AML-193 (cell line): Measurements from ENCODE around the gene TMEM62.
"Not testable (repeated sequence)": the region's sequence is repeated elsewhere in the genome, so short reads cannot be mapped to it uniquely, and the experiment has no call there.

Experiments used
- DNase-seq, 2 experiments: peaks; one replicate each; lab custom pipeline; 2025; lab: John Stamatoyannopoulos, UW

The TMEM62 gene

GRCh38 chr15:43121863-43122262 lies 11.5 kb upstream of the TMEM62 start:
- DNase-seq = no peak

GRCh38 chr15:43125100-43125661 lies 8.2 kb upstream of the TMEM62 start:
- DNase-seq = no peak

GRCh38 chr15:43126356-43126755 lies 7.0 kb upstream of the TMEM62 start:
- DNase-seq = no peak

GRCh38 chr15:43127752-43128151 lies 5.6 kb upstream of the TMEM62 start:
- DNase-seq = no peak

GRCh38 chr15:43128174-43128979 lies 5.0 kb upstream of the TMEM62 start:
- not testable (repeated sequence) for DNase-seq

GRCh38 chr15:43128980-43129335 lies 4.4 kb upstream of the TMEM62 start:
- DNase-seq = no peak

GRCh38 chr15:43132830-43133429 lies 456 bp upstream of the TMEM62 start:
- DNase-seq = no peak

- DNase-seq = peak in 1 of 2 experiments; percentile 11
Measured at GRCh38 chr15:43134157-43134635, 810 bp downstream of the TMEM62 start.

- DNase-seq = no peak
Measured at GRCh38 chr15:43135351-43135750, 2.0 kb downstream of the TMEM62 start.

GRCh38 chr15:43143203-43143941 lies 10.0 kb downstream of the TMEM62 start:
- no peak for DNase-seq

GRCh38 chr15:43144512-43144911 lies 11.1 kb downstream of the TMEM62 start:
- DNase-seq = no peak

GRCh38 chr15:43146184-43146583 lies 12.8 kb downstream of the TMEM62 start:
- DNase-seq = no peak

- DNase-seq = no peak
Measured at GRCh38 chr15:43150191-43150929, 17.0 kb downstream of the TMEM62 start.

- DNase-seq = no peak
Measured at GRCh38 chr15:43151688-43152087, 18.3 kb downstream of the TMEM62 start.

- DNase-seq = no peak
Measured at GRCh38 chr15:43153269-43153668, 19.9 kb downstream of the TMEM62 start.

GRCh38 chr15:43165801-43166325 lies 32.5 kb downstream of the TMEM62 start:
- DNase-seq = no peak

- DNase-seq = not testable (repeated sequence)
Measured at GRCh38 chr15:43167261-43167660, 33.9 kb downstream of the TMEM62 start.

- no peak for DNase-seq
Measured at GRCh38 chr15:43168192-43169107, 35.1 kb downstream of the TMEM62 start.

GRCh38 chr15:43169888-43170287 lies 36.5 kb downstream of the TMEM62 start:
- DNase-seq = no peak

GRCh38 chr15:43175656-43176309 lies 42.4 kb downstream of the TMEM62 start:
- DNase-seq = not testable (repeated sequence)
